HG02943 (cell line): Measurements from ENCODE around the gene UBL7.

Experiments
- ATAC-seq: cut with Tn5 transposase; IDR thresholded peaks from one replicate; pipeline ENCODE4 v1.9.1; 2021; ENCODE audit warnings: mild to moderate bottlenecking, low read depth, moderate library complexity; ENCODE audit not compliant: unreplicated experiment

Gene UBL7

DNA sequence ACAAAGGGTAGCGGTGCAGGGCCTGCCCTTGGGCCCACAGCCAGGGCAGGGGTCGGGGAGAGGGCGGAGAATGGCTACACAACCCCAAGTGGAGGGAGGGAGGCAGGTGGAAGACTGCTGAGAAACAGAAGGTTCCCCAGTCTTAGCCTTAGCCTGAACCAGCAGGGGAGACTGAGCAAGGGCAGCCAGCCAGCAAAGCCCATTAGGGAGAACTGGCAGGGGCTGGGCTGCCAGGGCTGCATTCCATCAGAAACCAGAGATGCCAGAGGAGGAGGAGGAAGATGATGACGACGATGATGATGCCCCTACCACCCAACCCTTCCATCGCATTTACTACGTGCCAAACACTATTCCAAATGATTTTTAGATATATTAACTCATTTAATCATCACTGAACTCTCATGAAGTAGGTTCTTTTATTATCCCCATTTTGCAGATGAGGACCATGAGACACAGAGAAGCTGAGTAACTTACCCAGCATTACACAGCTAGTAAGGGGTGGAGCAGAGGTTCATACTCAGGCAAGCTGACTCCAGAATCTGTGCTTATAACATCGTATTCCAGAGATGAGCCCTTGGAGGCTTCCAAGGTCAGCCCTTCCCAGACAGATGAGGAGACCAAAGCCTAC, 35.9 kb downstream of the UBL7 start:
- no peak for ATAC-seq

DNA sequence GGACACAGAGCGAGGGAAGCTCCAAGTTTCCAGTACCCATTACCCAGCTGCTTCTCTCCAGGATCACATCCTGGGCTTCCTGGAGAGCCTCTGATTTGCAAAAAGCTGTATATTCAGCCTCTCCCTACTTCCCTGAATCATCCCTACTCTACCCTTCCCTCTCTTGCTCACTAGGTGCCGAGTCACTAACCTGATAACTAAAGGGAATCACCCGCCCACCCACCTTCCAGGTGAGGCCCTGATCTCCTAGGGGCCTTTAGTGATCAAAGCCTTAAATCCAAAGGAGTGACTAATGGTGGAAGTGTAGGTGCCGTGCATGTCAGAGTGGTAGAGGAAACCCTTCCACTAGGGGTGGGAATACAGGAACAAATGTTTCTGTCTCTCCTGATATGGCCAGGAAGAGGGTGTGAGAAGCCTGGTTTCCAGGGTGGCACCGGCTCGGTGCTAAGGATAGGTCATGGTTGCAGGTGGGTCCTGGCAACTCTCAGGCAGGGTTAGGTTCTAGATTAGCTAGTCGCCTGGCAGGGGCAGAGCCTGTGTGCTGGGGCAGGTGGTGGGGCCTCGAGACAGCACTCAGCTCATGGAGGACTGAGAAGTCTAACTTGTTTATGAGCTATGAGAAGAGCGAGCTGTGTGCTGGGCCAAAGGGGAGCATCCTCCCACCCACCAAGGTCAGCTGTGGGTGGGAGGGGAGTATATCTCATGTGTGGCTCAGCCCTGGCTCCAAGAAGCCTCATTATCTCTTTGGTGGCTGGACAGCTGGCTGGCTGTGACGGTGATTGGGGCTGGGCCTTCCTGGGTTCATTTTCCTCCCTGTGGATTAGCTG, 37.3 kb downstream of the UBL7 start:
- no peak for ATAC-seq

DNA sequence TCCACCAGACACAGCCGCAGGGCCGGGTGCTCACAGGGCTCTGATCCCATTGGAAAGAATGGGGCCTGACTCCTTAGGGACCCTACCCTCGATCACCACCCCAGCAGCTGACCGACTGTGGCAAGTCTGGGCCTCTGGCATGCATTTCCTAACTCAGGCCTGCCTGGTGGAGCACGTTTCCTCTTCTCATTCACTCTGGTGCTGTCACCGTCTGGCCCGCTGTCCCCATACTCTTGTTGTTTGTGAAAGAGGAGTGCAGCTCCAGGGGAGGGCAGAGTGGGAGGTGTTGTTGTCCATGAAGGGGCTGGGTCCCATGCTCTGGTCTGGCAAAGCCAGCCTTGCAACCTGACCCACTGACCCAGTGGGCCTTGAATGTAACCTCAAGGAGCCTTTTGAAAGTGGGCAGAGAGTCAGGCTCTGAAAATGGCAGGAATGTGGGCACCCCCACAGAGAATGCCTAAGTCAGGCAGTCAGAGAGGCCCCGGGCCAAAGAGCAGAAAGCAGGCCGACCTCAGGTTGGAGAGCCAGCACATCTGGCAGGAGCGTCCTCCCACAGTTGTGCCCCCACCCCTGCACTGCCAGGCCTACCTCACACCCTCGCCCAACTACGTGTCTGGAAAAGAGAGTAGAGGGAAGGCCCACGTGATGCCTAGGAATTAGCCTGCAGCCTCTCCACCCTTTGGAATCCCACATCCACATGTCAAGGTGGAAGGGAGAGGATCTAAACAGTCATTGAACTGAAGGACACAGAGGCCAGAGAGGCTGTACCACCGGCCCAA, 38.1 kb downstream of the UBL7 start:
- ATAC-seq: no peak

DNA sequence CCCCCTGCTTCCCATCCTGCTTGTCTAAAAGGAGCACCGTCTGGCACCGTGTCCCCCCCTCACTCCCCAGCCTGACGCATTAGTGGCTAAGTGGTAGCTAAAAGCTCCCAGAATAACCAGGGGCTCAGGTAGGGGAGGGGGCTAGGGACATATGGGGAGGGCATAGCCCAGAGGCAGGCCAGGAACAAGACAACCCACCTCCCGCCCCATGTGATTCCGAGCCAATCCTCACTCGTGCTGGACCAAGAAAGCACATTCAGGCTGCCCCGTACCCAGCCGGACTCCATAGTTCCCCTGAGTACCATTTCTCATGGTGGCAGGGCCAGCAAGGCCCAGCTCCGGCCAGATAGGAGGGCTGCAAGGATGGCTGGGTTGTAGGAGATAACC, 38.7 kb downstream of the UBL7 start:
- no peak for ATAC-seq

DNA sequence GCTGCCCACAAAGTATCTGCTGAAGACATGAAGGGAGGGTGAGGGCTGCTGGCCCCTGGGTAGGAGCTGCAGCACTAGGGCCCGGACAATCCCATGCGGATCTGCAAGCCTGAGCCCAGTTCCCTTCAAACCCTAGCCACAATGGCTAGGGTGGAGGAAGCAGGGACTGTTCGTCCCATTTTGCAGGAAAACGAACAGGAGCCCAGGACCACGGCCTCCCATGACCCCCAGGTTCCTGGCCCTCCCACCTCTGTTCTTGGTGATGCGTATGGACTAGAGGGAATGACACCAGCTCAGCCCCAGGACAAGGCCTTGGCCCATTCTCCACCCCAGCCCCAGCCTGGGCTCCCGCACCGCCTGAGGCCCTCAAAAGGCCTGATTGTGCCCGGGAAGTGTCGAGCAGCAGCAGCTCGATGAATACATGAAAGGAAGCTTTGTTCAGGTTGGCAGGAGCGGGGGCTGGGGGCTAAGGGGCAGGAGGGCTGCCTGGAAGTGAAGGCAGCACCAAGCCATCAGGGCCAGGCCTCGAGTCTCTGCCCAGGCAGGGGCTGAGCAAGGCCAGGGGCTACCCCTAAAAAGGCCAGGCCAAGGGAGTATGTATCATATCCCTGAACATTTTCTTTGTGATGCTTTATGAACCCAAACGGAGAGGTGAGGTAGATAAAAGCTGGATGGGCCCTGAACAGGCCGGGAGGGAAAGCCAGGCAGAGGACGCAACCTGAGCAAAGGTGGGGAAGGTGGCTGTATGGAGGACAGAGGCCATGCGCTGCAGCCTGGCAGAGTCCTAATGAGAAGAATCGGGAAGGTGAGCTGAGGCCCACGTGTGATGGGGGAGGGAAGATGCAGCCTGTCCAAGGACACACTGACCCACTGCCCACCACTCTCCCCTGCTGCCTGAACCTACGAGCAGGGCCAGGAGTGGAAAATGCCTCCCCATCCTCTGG, 39.4 kb downstream of the UBL7 start:
- ATAC-seq: no peak

DNA sequence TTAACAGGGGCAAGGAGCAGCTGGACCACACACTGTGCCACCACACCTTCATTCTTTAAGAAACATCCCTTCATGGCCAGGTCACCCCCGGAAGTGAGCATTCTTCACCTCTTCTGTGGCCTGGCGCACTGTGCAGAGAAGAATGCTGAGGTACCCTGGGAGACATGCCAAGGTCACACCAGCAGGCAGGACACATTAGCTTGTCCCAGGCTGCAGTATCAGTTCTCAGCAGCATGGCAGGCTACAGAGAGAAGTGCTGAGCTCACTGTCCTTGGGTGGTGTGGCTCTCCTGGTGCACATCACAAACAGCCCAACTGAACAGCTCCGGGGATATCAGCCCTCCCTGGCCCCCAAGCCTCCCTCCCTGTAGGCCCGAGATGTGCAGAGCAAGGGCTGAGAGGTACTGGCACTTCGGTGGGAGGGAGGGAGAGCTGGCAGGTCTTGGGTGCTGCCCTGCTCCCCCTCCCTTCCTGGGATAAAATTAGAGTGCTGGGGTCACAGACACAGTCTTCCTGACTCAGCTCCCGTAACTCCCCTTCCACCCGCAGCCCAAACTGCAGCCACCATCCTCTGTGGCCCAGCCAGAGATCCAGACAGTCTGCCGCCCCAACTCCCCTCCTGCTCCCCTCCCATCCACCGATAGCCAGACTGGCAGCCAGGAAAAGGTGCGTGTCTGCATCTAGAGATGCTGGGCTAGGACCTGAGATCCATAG, 40.6 kb downstream of the UBL7 start:
- no peak for ATAC-seq

DNA sequence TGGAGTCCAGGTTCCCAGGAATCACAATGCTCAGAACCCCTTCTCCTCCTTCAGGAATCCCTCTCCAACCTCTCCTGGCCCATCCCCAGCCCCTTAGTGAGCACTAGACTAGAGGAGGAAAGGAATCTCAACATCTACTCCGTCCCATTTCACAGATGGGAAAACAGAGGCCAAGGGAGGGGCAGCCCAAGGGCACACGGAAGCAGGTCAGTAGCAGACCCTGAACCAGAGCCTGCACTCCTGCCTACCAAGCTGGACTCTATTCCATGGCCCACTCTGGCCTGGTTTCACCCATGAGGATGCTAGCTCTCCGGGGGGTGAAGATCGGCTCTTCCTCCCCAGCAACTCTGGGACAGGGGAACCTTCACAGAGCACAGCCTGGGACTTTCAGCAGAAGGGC, 41.5 kb downstream of the UBL7 start:
- no peak for ATAC-seq

DNA sequence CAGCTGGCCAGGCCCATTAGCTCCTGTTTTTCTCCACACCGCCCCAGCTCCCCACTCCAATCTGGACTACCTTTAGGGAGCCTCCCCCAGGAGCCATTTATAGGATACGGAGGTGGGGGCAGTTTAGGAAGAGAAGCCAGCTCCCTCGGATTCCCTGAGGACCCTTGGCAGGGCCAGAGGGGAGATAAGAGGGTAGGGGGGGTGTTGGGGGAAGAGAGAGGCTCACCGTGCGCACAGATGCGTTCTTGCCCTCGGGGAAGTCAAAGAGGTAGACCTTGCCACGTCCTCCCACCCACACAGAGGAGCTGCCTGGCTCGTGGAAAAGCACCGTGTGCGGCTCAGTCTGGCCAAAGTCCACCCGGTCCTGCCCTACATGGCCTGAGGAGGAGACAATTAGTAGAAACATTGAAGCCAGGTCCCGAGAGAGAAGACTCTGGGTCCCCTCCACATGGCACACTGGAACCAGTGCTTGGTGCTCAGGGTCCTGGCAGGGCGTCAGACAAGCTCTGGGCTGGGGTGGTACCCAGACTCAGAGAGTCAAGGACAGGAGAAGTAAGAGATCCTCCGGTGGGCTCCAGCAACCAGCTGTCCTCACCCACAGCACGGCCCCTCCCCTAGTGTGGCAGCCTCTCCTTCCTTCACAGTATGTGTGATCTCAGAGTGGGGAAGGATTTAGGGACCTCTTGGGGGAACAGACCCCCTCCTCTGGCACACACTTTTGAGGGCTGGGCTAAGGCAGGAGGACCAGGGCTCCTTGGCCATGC, 42.2 kb downstream of the UBL7 start:
- ATAC-seq: no peak

DNA sequence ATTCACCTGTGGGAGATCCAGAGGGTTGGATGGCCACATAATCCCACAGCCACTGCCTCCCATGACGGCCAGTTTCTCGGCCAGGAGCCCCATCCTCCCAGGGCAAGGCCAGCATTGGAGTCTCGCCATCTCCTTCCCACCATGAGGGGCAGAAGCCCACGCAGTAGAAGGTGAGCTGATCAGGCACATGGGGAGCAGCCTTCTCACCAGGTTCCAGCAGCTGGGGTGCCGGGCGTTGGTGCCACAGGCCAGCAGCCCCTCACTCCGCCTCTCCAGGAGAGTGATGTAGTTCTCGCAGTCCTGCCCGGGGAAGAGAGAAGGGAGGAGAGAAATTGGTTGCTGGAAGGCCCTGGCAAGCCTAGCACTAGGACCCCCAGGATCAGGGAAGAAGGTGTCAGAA, 43.3 kb downstream of the UBL7 start:
- no peak for ATAC-seq

DNA sequence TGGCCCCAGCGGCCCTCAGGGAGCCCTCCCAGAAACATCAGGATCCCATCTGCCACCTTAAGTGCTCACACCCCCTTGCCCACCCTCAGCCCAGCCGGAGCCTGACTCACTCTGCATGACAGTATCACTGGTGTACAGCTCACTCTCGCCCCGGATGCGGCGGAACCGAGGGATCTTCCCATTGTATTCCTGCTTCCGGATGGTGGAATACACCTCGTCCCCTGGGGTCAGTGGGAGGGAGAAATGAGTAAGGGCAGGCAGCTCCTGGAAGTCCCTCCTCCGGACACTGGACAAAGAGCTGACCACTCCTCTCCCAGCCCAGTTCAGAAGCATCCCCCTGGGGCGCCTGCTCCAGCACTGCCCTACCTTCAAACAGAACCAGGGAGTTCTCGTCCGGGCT, 43.7 kb downstream of the UBL7 start:
- ATAC-seq: no peak

DNA sequence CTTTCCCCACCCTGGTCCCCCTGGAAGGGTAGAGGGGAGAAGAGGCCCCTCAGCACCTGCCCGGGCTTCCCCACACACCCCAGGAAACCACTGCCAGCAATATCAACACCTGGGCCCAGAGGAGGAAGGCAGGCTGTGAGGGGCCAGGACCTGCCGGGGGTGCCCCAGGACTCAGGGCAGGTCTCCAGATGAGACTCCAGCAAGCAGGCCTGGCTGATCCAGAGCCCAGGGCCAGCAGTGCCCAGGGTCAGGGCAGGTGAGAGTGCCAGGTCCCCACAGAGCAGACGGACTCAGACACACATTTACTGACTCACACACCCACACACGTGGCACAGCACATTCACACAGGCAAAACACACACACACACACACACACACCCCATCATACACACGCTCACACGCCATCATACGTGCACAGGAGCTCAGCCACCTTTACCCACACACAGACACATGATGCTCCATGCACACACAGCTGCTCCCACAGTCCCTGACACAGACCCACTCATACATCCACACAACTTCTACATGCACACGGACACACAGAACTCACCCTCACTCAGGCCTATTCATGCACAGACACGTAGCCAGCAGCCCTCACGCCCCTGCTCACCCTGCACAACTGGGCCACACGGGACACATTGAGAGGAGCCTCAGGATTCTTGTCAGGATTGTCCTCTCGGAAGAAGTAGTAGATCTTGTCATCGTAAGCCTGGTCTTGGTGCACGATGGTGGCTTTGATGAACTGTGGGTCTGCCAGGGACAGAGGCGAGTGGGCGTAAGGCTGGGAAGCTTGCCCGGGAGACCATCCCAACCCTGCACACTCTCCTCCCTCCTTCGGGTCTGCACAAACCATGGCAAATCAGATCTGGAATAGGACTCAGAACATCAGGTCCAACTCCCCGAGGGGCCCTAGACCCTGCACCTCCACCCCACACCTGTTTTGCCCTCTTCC, 44.7 kb downstream of the UBL7 start:
- no peak for ATAC-seq

DNA sequence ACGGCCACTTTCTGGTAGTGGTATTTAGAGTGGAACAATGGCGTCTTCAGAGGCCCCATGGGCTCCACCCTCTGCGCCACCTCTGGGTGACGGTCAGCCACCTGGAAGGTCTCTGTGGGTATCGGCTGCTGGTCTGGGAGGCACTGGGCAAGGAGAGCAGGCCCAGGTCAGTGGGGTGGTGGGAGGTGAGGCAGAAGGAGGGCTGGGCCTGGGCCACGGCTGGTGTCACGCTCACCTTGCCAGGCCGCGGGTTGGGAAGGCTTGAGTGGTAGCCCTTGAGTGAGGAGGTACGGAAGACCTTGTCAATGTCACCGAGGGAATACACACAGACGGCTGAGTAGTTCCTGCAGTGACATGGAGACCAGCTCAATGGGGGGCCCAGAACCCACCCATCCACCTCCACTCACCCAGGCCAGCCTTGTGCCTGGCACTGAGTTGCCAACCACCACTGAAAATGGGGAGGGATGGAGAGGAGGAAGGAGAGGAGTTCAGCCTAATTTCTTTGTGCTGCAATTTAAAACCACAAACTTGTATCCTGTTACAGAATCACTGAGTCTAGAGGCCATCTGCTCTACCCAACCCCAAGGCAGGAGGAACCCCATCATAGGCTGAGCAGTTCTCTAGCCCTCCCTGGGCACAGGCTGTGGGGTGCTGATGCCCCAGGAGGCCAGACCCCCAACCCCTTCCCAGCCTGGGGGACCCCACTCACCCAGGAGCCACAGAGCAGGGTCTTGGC, 46.2 kb downstream of the UBL7 start:
- ATAC-seq: no peak

DNA sequence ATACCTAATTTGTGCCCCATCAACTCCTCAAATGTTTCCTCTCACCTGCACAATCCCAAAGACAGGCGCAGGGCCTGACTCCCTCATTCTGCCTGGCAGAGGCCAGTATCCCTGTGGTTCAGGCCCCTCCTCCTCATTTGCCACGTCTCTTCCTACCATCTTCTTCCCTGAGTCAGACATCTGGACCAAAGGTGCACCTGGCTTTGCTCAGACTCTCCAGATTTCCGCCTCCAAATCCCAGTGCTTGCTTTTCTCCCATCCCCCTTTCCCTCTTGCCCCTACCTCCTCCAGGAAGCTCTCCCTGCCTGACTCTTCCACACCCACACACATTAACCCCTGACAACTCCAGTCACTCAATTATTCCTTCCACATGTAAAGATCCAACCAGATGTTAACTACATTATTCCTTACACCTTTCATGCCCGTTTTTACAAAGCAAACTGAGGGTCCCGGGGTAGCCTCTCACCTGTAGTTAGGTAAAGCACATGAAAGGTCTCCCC, 46.8 kb downstream of the UBL7 start:
- no peak for ATAC-seq

DNA sequence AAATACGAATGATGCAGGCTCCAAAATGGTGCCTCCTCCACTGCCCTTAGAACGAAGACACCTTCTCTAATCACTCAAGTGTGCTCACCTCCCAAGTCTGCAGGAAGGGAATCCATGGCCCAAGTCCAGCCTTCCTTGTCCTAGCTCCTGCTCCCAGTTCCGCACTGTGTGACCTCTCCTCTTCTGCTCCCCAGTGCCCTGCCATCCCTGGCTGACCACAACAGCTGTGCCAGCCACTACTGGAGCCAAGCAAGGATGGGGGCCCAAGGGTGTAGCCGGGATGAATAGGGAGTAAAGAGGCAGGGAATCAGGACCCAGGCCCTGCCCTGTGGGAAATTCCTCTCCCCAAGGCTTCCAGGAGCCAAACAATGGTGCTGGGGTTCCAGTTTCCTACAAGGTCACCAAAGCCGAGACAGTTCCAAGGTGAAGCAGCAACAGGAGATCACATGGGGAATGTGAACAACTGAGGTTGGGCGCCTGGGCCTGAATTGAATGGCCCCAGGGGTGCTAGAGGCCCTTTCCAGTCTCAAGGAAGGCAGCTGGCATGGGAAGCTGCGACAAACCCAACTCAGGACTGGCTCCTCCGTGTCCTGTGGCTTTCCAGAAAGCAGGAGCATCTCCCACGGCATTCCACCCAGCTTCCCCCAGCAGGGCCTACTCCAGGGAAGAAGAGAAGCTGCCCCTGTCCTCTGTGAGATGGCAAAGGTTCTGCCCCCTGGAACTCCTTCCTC, 47.4 kb downstream of the UBL7 start:
- ATAC-seq: no peak

DNA sequence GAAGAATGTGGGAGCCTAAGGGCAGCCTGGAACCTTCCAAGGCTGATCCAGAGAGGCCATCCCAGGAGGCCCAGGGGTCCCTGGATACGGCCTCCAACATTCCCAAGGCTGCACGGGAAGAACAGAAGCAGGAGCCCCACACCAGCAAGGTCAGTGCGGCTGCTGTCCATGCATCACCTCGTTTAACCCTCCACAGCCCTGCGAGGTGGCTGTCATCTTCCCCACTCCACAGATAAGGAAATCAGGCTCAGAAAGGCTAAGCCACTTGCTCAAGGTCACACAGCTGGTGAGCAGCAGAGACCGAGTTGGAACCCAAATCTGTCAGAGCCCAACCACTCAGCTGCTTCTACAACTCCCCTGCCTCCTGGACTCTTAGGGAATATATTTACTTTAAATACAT, 48.8 kb downstream of the UBL7 start:
- no peak for ATAC-seq

DNA sequence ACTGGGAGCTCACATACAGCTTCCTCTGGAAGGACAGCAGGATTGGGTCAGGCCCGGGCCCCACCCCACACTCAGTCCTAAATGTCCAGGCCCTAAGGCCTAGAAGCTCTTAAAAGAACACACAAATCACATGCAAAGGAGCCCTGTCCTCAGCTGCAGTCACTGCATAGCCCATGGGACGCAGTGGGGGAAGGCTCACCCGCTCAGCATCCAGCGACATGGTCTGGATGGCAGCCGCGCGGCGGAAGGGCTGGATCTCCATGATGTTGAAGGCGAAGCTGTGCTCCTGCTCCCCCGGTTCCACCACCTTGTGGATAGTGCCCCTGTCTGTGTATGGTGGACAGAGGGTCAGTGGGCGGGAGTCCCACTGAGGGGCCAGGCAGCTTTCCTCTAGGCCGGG, 49.3 kb downstream of the UBL7 start:
- no peak for ATAC-seq

DNA sequence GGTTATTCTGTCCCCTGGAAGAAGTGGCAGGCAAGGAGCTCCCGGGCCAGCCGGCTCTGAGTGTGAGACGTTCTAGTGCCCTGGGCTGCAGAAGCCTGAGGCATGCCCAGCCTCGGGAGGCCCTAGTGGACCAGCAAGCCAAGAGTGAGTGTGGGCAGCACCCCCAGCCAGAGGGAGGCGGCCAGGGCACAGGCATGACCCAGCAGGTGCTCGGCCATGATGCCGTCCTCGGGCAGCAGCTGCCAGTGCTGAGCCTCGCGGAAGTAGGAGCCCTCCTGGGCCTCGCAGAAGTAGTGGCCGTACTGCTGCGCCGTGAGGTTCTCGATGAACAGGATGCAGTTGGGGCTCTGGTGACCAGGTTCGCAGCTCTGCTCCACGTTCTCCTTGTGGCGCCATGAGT, 50.5 kb downstream of the UBL7 start:
- ATAC-seq: no peak
